ENCODE results near the gene DENND1A.

Gene DENND1A

DNA sequence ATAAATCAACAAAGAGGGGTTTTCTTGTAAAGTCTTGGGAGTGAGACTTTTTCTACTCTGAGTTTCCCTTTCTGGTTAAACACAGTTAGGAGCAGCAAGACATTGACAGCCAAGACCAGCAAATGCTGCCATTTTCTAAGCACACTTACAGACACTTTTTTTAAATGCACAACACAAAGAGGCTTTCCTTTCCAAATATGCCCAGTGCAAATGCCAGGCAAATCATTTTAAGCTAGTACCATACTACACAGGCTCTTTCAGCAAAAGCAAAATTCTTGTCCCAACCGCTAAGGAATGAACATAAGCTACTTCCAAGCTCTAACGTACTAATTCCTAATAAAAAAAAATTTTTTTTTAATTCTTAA lies 68.2 kb downstream of the DENND1A start:
- no peak for TF ChIP-seq CTCF (IDR thresholded peaks at IDR 0.05)
- Mint-ChIP-seq H3K9me3 (peaks cover 8% of the 10 kb centered on the region), H3K27me3 (ENCODE audit: low read depth, poor library complexity) (peaks cover 9% of the 10 kb centered on the region), H3K36me3 (ENCODE audit: low read depth) (peaks cover 14% of the 10 kb centered on the region), H3K27ac (peak overlapping the region; percentile 91), H3K4me1 (peaks cover 64% of the 10 kb centered on the region), H3K4me3 (peak overlapping the region; percentile 30)
- no peak for DNase-seq

- DNase-seq, result peak; percentile 14
- peaks cover 19% of the 10 kb centered on the region for H3K36me3 Mint-ChIP-seq (ENCODE audit: low read depth)
- peaks cover 9% of the 10 kb centered on the region for H3K27me3 Mint-ChIP-seq (ENCODE audit: low read depth, poor library complexity)
- no peak for TF ChIP-seq CTCF (IDR thresholded peaks at IDR 0.05)
- peak overlapping the region; percentile 86 for H3K27ac Mint-ChIP-seq
- H3K4me3 Mint-ChIP-seq, result peak overlapping the region; percentile 17
- H3K9me3 Mint-ChIP-seq, result peaks cover 13% of the 10 kb centered on the region
- peaks cover 64% of the 10 kb centered on the region for H3K4me1 Mint-ChIP-seq
Measured at GRCh38 chr9:123861086-123861755, 68.7 kb downstream of the DENND1A start.

- Mint-ChIP-seq H3K36me3 (ENCODE audit: low read depth) (peaks cover 24% of the 10 kb centered on the region), H3K27me3 (ENCODE audit: low read depth, poor library complexity) (peaks cover 9% of the 10 kb centered on the region), H3K4me1 (peaks cover 64% of the 10 kb centered on the region), H3K9me3 (peaks cover 17% of the 10 kb centered on the region), H3K4me3 (peak overlapping the region; percentile 31), H3K27ac (peak overlapping the region; percentile 86)
- DNase-seq, result no peak
- no peak for TF ChIP-seq CTCF (IDR thresholded peaks at IDR 0.05)
Measured at GRCh38 chr9:123860603-123861002, 69.3 kb downstream of the DENND1A start.

GRCh38 chr9:123852403-123852802 lies 77.5 kb downstream of the DENND1A start:
- Mint-ChIP-seq H3K4me3 (no peak overlapping the region), H3K4me1 (no peaks in the 10 kb centered on the region), H3K9me3 (peaks cover 40% of the 10 kb centered on the region), H3K36me3 (ENCODE audit: low read depth) (peaks cover 62% of the 10 kb centered on the region), H3K27ac (no peak overlapping the region), H3K27me3 (ENCODE audit: low read depth, poor library complexity) (no peaks in the 10 kb centered on the region)
- TF ChIP-seq CTCF (IDR thresholded peaks at IDR 0.05), result no peak
- DNase-seq, result no peak

- no peak for TF ChIP-seq CTCF (IDR thresholded peaks at IDR 0.05)
- no peak for DNase-seq
Measured at GRCh38 chr9:123851851-123852250, 78.1 kb downstream of the DENND1A start.

DNA sequence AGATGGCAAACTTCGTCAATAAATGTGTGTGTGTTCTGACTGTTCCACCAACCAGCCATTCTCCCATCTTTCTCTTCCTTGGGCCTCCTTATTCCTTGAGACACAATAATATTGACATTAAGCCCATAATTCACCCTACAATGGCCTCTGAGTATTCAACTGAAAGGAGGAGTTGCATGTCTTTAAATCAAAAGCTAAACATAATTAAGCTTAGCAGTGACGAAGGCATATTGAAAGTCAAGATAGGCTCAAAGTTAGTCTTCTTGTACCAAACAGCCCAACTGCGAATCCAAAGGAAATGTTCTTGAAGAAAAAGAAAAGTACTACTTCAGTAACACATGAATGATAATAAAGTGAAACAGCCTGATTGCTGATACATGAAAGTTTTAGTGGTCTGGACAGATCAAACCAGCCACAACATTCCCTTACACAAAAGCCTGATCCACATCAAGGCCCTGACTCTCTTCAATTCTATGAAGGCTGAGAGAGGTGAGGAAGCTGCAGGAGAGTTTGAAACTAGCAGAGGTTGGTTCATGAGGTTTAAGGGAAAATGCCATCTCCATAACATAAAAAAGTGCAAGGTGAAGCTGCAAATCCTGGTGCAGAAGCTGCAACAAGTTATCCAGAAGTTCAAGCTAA lies 81.4 kb downstream of the DENND1A start:
- no peak overlapping the region for H3K4me3 Mint-ChIP-seq
- no peak overlapping the region for H3K27ac Mint-ChIP-seq
- no peak for DNase-seq
- no peak for TF ChIP-seq CTCF (IDR thresholded peaks at IDR 0.05)
- peaks cover 62% of the 10 kb centered on the region for H3K9me3 Mint-ChIP-seq
- no peaks in the 10 kb centered on the region for H3K27me3 Mint-ChIP-seq (ENCODE audit: low read depth, poor library complexity)
- H3K4me1 Mint-ChIP-seq, result no peaks in the 10 kb centered on the region
- H3K36me3 Mint-ChIP-seq (ENCODE audit: low read depth), result peaks cover 73% of the 10 kb centered on the region

More at GRCh38 chr9:123851851-123852250, 78.1 kb downstream of the DENND1A start:
- Mint-ChIP-seq H3K36me3 (ENCODE audit: low read depth) (peaks cover 62% of the 10 kb centered on the region), H3K9me3 (peaks cover 40% of the 10 kb centered on the region), H3K4me3 (no peak overlapping the region), H3K4me1 (no peaks in the 10 kb centered on the region), H3K27ac (no peak overlapping the region), H3K27me3 (ENCODE audit: low read depth, poor library complexity) (no peaks in the 10 kb centered on the region)
